H1 (cell line): ENCODE data around the gene NR5A1. TPM values are rescaled to one million over a fixed set of nuclear protein-coding genes. Genes with fewer than 3 reads are reported as not detected.

Experiments
- CTCF ChIA-PET: fragments of 300-600 bp; sonication (Branson Sonifier 250); formaldehyde crosslinking; loops from one replicate; lab custom pipeline; 2021; ENCODE audit not compliant: partially characterized antibody; lab: Charles Lee
- POLR2A ChIA-PET: fragments of 300-600 bp; sonication (Branson Sonifier 250); formaldehyde crosslinking; loops from one replicate; lab custom pipeline; 2021; ENCODE audit warnings: inconsistent platforms; ENCODE audit not compliant: partially characterized antibody; lab: Charles Lee
- DNase-seq, 2 experiments: peaks; one replicate each; pipeline versions ENCODE4 v3.0.0 to v3.0.0-alpha.2; 2010 to 2022; ENCODE audit warnings: low spot score in 2 of 2, low read depth in 1 of 2, mixed read lengths in 1 of 2
- FAIRE-seq: peaks from 2 replicates; lab custom pipeline; 2011; peaks lifted over from hg19 to GRCh38; lab: Jason Lieb, UNC
- H2AFZ ChIP-seq: 2 replicates; pipeline ENCODE4 v1.8.1; 2012; ENCODE audit warnings: low read length, inconsistent platforms
- H2AK5ac ChIP-seq: 2 replicates; pipeline ENCODE4 v1.6.1; 2013; ENCODE audit warnings: low read depth, low read length
- H2BK120ac ChIP-seq: replicated peaks from 2 replicates; pipeline ENCODE3; 2013; ENCODE audit warnings: low read depth, low read length, inconsistent platforms
- H2BK12ac ChIP-seq: 2 replicates; pipeline ENCODE4 v1.6.1; 2013; ENCODE audit warnings: low read depth, low read length
- H2BK15ac ChIP-seq: 2 replicates; pipeline ENCODE4 v1.6.1; 2013; ENCODE audit warnings: low read length
- H2BK20ac ChIP-seq: 2 replicates; pipeline ENCODE4 v1.6.1; 2013; ENCODE audit warnings: low read length
- H2BK5ac ChIP-seq: 2 replicates; pipeline ENCODE4 v1.6.1; 2013; ENCODE audit warnings: low read depth, low read length
- H3K14ac ChIP-seq: 2 replicates; pipeline ENCODE4 v1.6.1; 2013; ENCODE audit warnings: inconsistent platforms; ENCODE audit not compliant: insufficient read length
- H3K18ac ChIP-seq: 2 replicates; pipeline ENCODE4 v1.6.1; 2013; ENCODE audit warnings: low read length; ENCODE audit errors: extremely low read depth
- H3K23ac ChIP-seq: 2 replicates; pipeline ENCODE4 v1.6.1; 2013; ENCODE audit warnings: inconsistent platforms; ENCODE audit not compliant: insufficient read length
- H3K23me2 ChIP-seq: 2 replicates; pipeline ENCODE4 v1.6.1; 2013; ENCODE audit warnings: low read depth, low read length
- H3K27ac ChIP-seq: 2 replicates; pipeline ENCODE4 v1.6.1; 2011; ENCODE audit warnings: low read depth, low read length, inconsistent platforms
- H3K27me3 ChIP-seq, 4 experiments: replicated peaks in 1 of 4; 1 replicate in 1 of 4; 2 replicates in 3 of 4; pipeline versions ENCODE4 v1.6.1 to v1.8.1; 2011 to 2013; ENCODE audit warnings: low read length in 3 of 4, mild to moderate bottlenecking in 3 of 4, inconsistent platforms in 2 of 4, mixed read lengths in 2 of 4, moderate library complexity in 1 of 4; ENCODE audit not compliant: control insufficient read depth in 3 of 4, insufficient read depth in 3 of 4; ENCODE audit errors: extremely low read depth in 1 of 4
- H3K36me3 ChIP-seq, 4 experiments: 2 replicates each; pipeline versions ENCODE4 v1.6.1 to v1.8.1; 2011 to 2013; ENCODE audit warnings: mild to moderate bottlenecking in 4 of 4, low read length in 3 of 4, moderate library complexity in 2 of 4, control low read depth in 1 of 4, inconsistent platforms in 1 of 4; ENCODE audit not compliant: insufficient read depth in 4 of 4, control insufficient read depth in 2 of 4
- H3K4ac ChIP-seq: replicated peaks from 2 replicates; pipeline ENCODE3; 2013; ENCODE audit warnings: low read length, low read depth, mixed read lengths, inconsistent platforms; ENCODE audit not compliant: insufficient read length
- H3K4me1 ChIP-seq, 4 experiments: replicated peaks in 1 of 4; 1 replicate in 1 of 4; 2 replicates in 3 of 4; pipeline versions ENCODE4 v1.6.1 to v1.8.1; 2011 to 2013; ENCODE audit warnings: low read length in 3 of 4, inconsistent platforms in 2 of 4, mixed read lengths in 1 of 4; ENCODE audit not compliant: insufficient read depth in 4 of 4, control insufficient read depth in 3 of 4
- H3K4me2 ChIP-seq, 2 experiments: 2 replicates each; pipeline versions ENCODE4 v1.6.1 to v1.8.1; 2011 to 2013; ENCODE audit warnings: low read depth in 2 of 2, low read length in 2 of 2, control low read depth in 1 of 2, inconsistent platforms in 1 of 2, mild to moderate bottlenecking in 1 of 2; ENCODE audit not compliant: insufficient read depth in 1 of 2
- H3K4me3 ChIP-seq, 4 experiments: fragments of 200-600, 300-600 bp in 1 of 4; sonication (generic), shearing (Covaris generic), sonication (Bioruptor Twin) in 1 of 4; 2 replicates each; pipeline versions ENCODE4 v1.5.1 to v1.8.1; 2011 to 2016; ENCODE audit warnings: low read length in 4 of 4, low read depth in 3 of 4, control low read depth in 2 of 4, inconsistent platforms in 2 of 4, mild to moderate bottlenecking in 2 of 4, mixed read lengths in 1 of 4, moderate library complexity in 1 of 4; ENCODE audit not compliant: insufficient read depth in 2 of 4; ENCODE audit errors: extremely low read depth in 1 of 4
- H3K56ac ChIP-seq: replicated peaks from 2 replicates; pipeline ENCODE3; 2013; ENCODE audit warnings: low read depth, mild to moderate bottlenecking, mixed read lengths, low read length, inconsistent platforms; ENCODE audit not compliant: insufficient read length
- H3K79me1 ChIP-seq: 2 replicates; pipeline ENCODE4 v1.6.1; 2013; ENCODE audit warnings: low read depth, low read length, control low read depth
- H3K79me2 ChIP-seq, 2 experiments: 2 replicates each; pipeline versions ENCODE4 v1.6.1 to v1.8.1; 2012 to 2013; ENCODE audit warnings: low read length in 2 of 2, mild to moderate bottlenecking in 2 of 2, inconsistent platforms in 1 of 2; ENCODE audit not compliant: insufficient read depth in 2 of 2, control insufficient read depth in 1 of 2
- H3K9ac ChIP-seq, 4 experiments: replicated peaks in 1 of 4; 1 replicate in 1 of 4; 2 replicates in 3 of 4; pipeline versions ENCODE4 v1.6.1 to v1.8.1; 2011 to 2013; ENCODE audit warnings: low read depth in 3 of 4, low read length in 3 of 4, control low read depth in 2 of 4, mild to moderate bottlenecking in 2 of 4, moderate library complexity in 2 of 4, inconsistent platforms in 1 of 4; ENCODE audit errors: extremely low read depth in 1 of 4
- H3K9me3 ChIP-seq, 2 experiments: 2 replicates each; pipeline versions ENCODE4 v1.6.1 to v1.8.1; 2012 to 2013; ENCODE audit warnings: mild to moderate bottlenecking in 2 of 2, moderate library complexity in 2 of 2, control low read depth in 1 of 2, inconsistent platforms in 1 of 2, low read depth in 1 of 2, low read length in 1 of 2, mixed read lengths in 1 of 2; ENCODE audit not compliant: insufficient read depth in 2 of 2
- H4K20me1 ChIP-seq, 2 experiments: replicated peaks in 1 of 2; 2 replicates each; pipeline versions ENCODE3 to v1.8.1; 2011 to 2013; ENCODE audit warnings: inconsistent platforms in 2 of 2, low read length in 2 of 2, mild to moderate bottlenecking in 1 of 2; ENCODE audit not compliant: insufficient read depth in 2 of 2, control insufficient read depth in 1 of 2
- H4K5ac ChIP-seq: 2 replicates; pipeline ENCODE4 v1.6.1; 2013; ENCODE audit warnings: low read length, low read depth, mixed read lengths, inconsistent platforms; ENCODE audit not compliant: insufficient read length
- H4K8ac ChIP-seq: 2 replicates; pipeline ENCODE4 v1.8.0; 2013; ENCODE audit warnings: mild to moderate bottlenecking, moderate library complexity, low read length, inconsistent platforms; ENCODE audit not compliant: insufficient read depth; ENCODE audit errors: extremely low read depth
- H4K91ac ChIP-seq: replicated peaks from 2 replicates; pipeline ENCODE3; 2013; ENCODE audit warnings: low read length, mixed read lengths, inconsistent platforms; ENCODE audit not compliant: insufficient read length
- EGR1 ChIP-seq: IDR thresholded peaks from 2 replicates; pipeline ENCODE4 v1.6.1; 2011; ENCODE audit warnings: low read depth, low read length, borderline replicate concordance
- KDM1A ChIP-seq: fragments of 200-600, 300-600 bp; sonication (generic); IDR thresholded peaks from 2 replicates; pipeline ENCODE4 v1.7.1; 2016; ENCODE audit warnings: mild to moderate bottlenecking, low read length, borderline replicate concordance
- WGBS, 2 experiments: shearing (Covaris generic) in 1 of 2; methylation state at CpG; one replicate each; pipeline versions ENCODE4 v1.1.6 to v1.1.7; 2013 to 2015; ENCODE audit warnings: low lambda C conversion rate in 2 of 2, mixed read lengths in 2 of 2, inconsistent platforms in 1 of 2, low coverage in 1 of 2, missing lambda C conversion rate in 1 of 2; ENCODE audit not compliant: insufficient replicate concordance in 2 of 2, insufficient coverage in 1 of 2, insufficient read length in 1 of 2; ENCODE audit errors: extremely low coverage in 1 of 2, missing lambda C conversion rate in 1 of 2; 5-methylcytosine and 5-hydroxymethylcytosine counted together
- polyA plus RNA-seq, 7 experiments: library from polyadenylated mRNA; depleted of rRNA in 3 of 7; stranded (reverse) in 5 of 7; unstranded in 2 of 7; fragments of >200 nt in 5 of 7; fragments of 200-250 nt in 2 of 7; gene quantifications; 1 replicate in 5 of 7; 2 replicates in 1 of 7; 4 replicates in 1 of 7; pipeline versions ENCODE4 v1.2.1 to v1.2.3, GENCODE V29; 2011 to 2013; ENCODE audit warnings: missing spikeins in 2 of 7, mixed read lengths in 2 of 7
- total RNA-seq: library from RNA; stranded (reverse); fragmentation: NEBNext Ultra II Directional; extraction: Animal tissue kit (Norgen Biotek cat#: 25700); gene quantifications from 2 replicates; pipeline ENCODE4 v1.2.1, GENCODE V29; 2021

The NR5A1 gene
- total and polyA plus RNA-seq, 2 of the 8 experiments (the other 6 are each of a cell fraction or from before 2014, with no cell fraction given) = 0.29 to 0.58 TPM

DNA sequence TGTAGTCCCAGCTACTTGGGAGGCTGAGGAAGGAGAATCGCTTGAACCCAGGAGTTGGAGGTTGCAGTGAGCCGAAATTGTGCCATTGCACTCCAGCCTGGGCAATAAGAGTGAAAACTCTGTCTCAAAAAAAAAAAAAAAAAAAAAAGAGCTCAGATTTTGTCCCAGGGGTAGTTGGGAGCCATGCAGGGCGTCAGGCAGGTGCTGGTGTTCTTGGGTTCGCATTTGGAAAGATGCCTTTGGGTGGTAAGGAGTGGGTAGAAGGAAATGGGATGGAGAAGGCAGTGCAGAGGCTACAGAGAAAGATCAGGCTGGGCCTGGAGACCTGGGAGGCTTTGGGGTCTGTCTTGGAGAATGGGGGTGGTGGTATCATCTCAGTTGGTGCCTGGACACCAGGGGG lies 33.0 kb downstream of the NR5A1 start:
- Histone ChIP-seq H3K36me3 (no peaks in the 10 kb centered on the region), H2BK120ac (no peak overlapping the region), H4K5ac (no peak overlapping the region), H3K27me3 (peaks cover 3 to 24% (median 22%) of the 10 kb centered on the region in 4 experiments), H3K79me1 (no peaks in the 10 kb centered on the region), H3K56ac (no peak overlapping the region), H2AK5ac (no peak overlapping the region), H2BK5ac (no peak overlapping the region), H2BK15ac (no peak overlapping the region), H3K14ac (no peak overlapping the region), H3K27ac (no peak overlapping the region), H2BK12ac (no peak overlapping the region), H3K4ac (no peak overlapping the region), H3K9ac (no peak overlapping the region), H4K91ac (no peak overlapping the region), H3K4me2 (no peak overlapping the region), H3K79me2 (no peaks in the 10 kb centered on the region), H2BK20ac (no peak overlapping the region), H4K20me1 (no peaks in the 10 kb centered on the region), H3K4me3 (no peak overlapping the region), H2AFZ (no peak overlapping the region), H3K4me1 (peaks cover 0 to 25% (median 19%) of the 10 kb centered on the region in 4 experiments; a peak in 6 of 7 replicates), H3K23me2 (peaks cover 6% of the 10 kb centered on the region; the same call in 1 of the 2 replicates), H3K9me3 (no peaks in the 10 kb centered on the region), H3K23ac (no peak overlapping the region), H3K18ac (no peak overlapping the region), H4K8ac (no peak overlapping the region)
- FAIRE-seq = no peak
- 0 out of 2 replicates have a peak, but pooled peaks have one; percentile 26 for TF ChIP-seq KDM1A
- TF ChIP-seq EGR1 = no peak
- ChIA-PET CTCF (interaction anchor here (0.5 to 3.9 kb wide), 20 partner anchors 7 to 378 kb away, joined by 3 to 35 read pairs (median 3); no protein-coding TSS in a partner anchor), POLR2A (interaction anchor here (0.6 to 0.8 kb wide), 2 partner anchors 8 to 39 kb away, joined by 3 read pairs; no protein-coding TSS in a partner anchor)
- DNase-seq = no peak
- WGBS, 2 experiments = 88% methylated on average over 2 of the region's 4 CpGs; no CpG with 5 or more reads in 1 of the 2 experiments
